ENCODE data around the gene B3GAT3. TPM values are rescaled to one million over a fixed set of nuclear protein-coding genes. Genes with fewer than 3 reads are reported as not detected.

Gene B3GAT3
- total and polyA plus RNA-seq, 10 of the 15 experiments (the other 5 are each of a cell fraction or from before 2014, with no cell fraction given) = 0.31 to 52.7 (median 29.8) TPM

GRCh38 chr11:62645946-62646824, 24.4 kb upstream of the B3GAT3 start, which contains the start of gene GANAB (continued):
- TF ChIP-seq RUNX3 (IDR thresholded peaks at IDR 0.05; ENCODE audit: low read length) (peak; percentile 64), NFYA (IDR thresholded peaks at IDR 0.05; ENCODE audit: borderline replicate concordance, low read depth, low read length) (no peak), SMAD1 (IDR thresholded peaks at IDR 0.05; ENCODE audit: low read depth, partially characterized antibody) (peak; percentile 54), CBFB (IDR thresholded peaks at IDR 0.05; ENCODE audit: low read depth) (peak; percentile 63), HSF1 (IDR thresholded peaks at IDR 0.05; ENCODE audit: low read depth, low read length) (no peak), SPI1 (IDR thresholded peaks at IDR 0.05; ENCODE audit: borderline replicate concordance, insufficient read depth, low read depth, low read length) (no peak), SRF (IDR thresholded peaks at IDR 0.05; ENCODE audit: low read depth in 2 of 2, low read length in 2 of 2) (no peak), JUNB (IDR thresholded peaks at IDR 0.05) (no peak), SREBF2 (IDR thresholded peaks at IDR 0.05; ENCODE audit: low read length) (no peak), HCFC1 (IDR thresholded peaks at IDR 0.05; ENCODE audit: low read length) (no peak), FOXM1 (IDR thresholded peaks at IDR 0.05; ENCODE audit: low read depth, low read length) (no peak), SIN3A (IDR thresholded peaks at IDR 0.05; ENCODE audit: low read depth, low read length) (no peak), NR2C1 (IDR thresholded peaks at IDR 0.05) (peak; percentile 95), ZNF592 (IDR thresholded peaks at IDR 0.05) (no peak), PKNOX1 (IDR thresholded peaks at IDR 0.05) (peak; percentile 77), MEF2B (IDR thresholded peaks at IDR 0.05; ENCODE audit: partially characterized antibody, poor library complexity, severe bottlenecking) (no peak), YBX1 (IDR thresholded peaks at IDR 0.05) (no peak), CBX5 (IDR thresholded peaks at IDR 0.05; ENCODE audit: low read depth) (no peak), TCF7 (IDR thresholded peaks at IDR 0.05; ENCODE audit: borderline replicate concordance) (no peak)
